HG03520 (cell line): ENCODE results near the gene SCFD2.
"Not testable (repeated sequence)": the region's sequence is repeated elsewhere in the genome, so short reads cannot be mapped to it uniquely, and the experiment has no call there.

Source experiments
- ATAC-seq: cut with Tn5 transposase; IDR thresholded peaks from one replicate; pipeline ENCODE4 v1.9.1; 2021; ENCODE audit warnings: mild to moderate bottlenecking, moderate library complexity; ENCODE audit not compliant: unreplicated experiment

SCFD2 gene

DNA sequence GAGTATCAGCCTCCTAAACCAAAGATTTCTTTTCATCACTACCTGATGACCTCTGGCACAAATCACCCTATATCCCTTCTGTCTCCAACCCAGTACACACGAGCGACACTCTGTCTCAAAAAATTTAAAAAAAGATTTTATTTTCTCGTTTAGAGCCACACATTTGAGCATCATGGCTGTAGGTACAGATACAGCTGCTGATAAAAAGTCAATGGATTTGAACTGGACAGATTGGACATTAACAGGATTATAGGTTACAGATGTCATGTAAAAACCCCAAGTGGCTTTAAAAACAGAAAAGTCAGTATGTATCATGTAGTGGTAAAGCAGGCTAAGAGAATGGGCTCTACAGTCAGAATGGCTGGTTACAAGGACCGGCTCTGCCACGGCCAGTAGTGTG, 171.1 kb downstream of the SCFD2 start:
- ATAC-seq, result no peak

- no peak for ATAC-seq
Measured at GRCh38 chr4:53193111-53193510, 172.8 kb downstream of the SCFD2 start.

DNA sequence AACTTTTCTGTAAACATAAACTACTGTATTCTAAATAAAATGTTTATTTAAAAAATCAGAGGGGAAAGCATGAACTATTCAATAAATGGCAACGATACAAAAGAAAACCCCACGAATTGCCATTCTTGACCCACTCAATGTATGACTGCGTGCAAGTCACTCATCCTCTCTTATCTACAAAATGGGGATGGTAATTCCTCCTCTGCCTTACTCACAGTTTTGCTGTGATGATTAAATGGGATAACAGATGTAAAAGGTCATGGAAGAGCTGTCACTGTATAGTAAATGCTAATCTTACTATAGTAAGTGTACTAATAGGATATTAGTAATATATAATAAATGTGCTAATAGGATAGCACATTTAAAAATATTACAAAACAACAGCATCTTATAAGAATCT, 173.4 kb downstream of the SCFD2 start:
- ATAC-seq, result no peak

- no peak for ATAC-seq
Measured at GRCh38 chr4:53191997-53192396, 173.9 kb downstream of the SCFD2 start.

DNA sequence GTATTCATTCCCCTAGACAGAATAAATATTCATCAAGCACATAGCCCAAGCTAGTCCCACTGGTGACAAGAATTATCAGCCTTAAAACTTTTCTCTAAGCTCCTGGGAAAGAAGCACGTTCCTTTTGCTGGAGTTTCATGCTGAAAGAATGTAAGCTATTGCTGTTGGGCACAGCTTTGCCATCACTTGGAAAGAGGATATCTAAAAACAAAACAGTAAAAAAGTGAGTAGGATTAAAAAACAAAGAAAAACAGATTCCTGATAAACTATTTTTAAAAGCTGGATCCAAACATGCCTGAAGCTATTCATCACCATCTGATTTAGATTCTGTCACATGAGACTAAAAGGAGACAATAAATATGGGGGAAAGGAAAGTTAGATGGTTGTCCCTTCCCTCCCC, 176.8 kb downstream of the SCFD2 start:
- no peak for ATAC-seq

GRCh38 chr4:53186714-53187358, 179.0 kb downstream of the SCFD2 start:
- ATAC-seq, result no peak

GRCh38 chr4:53185869-53186585, 179.8 kb downstream of the SCFD2 start:
- no peak for ATAC-seq

DNA sequence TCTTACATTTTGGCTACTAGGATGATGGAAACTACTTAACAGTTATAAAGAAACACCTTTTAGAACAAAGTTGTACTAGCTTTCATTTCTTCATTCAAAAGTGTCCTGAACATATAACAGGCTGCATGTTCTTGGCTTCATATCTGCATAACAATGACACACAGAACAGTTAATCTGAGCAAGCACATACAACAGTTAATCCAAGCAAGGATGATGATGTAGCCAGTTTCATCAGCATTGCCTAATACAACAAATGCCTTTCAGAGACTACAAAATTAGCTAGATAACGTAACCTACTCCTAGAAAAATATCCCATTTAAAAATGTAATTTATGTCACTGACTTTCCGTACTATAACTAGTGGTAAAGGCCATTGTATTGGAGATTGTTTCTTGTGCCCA, 182.1 kb downstream of the SCFD2 start:
- ATAC-seq, result no peak

- ATAC-seq, result not testable (repeated sequence)
Measured at GRCh38 chr4:53177751-53178150, 188.1 kb downstream of the SCFD2 start.

DNA sequence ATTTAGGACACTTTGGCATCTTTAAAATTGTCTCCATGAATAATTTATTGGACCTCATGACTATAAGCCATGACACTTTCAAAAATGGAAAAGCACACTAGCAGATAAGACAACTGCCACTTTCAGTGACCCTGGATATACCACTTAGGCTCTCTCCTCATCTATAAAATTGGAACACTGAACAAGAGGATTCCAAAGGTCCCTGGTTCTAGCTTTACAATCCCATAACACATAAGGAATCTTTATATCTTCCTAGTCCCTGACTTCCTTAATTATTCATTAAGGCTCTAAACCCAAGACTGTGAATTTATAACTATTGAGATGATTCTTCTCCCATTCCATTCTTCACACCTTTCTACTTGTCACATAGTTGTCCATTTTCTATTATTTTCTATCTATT, 190.2 kb downstream of the SCFD2 start:
- no peak for ATAC-seq

GRCh38 chr4:53174823-53175222, 191.0 kb downstream of the SCFD2 start:
- no peak for ATAC-seq

DNA sequence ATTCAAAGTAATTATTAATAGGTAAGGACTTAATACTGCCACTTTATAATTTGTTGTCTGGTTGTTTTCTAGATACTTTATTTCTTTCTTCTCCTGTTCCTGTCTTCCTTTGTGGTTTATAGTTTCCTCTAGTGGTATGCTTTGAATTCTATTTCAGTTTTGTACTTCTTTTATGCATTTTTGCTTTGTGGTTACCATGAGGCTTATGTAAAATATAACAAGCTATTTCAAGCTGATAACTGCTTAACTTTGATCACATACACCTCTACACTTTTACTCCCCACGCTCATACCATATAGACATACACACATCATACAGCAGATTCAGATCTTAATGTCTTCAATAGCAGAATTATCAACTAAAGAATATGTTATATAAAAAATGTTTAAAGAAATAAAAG, 192.3 kb downstream of the SCFD2 start:
- ATAC-seq, result no peak

DNA sequence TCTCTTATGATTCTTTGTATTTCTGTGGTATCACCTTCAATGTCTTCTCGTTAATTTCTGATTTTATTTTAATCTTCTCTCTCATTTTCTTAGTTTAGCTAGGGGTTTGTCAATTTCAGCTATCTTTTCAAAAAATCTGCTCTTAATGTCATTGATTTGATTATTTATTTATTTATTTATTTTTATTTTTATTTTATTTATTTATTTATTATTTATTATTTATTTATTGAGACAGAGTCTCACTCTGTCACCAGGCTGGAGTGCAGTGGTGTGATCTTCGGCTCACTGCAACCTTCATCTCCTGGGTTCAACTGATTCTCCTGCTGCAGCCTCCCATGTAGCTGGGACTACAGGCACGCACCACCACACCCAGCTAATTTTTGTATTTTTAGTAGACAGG, 194.1 kb downstream of the SCFD2 start:
- ATAC-seq, result no peak

- ATAC-seq, result no peak
Measured at GRCh38 chr4:53169695-53170617, 195.9 kb downstream of the SCFD2 start.

GRCh38 chr4:53168228-53168627, 197.6 kb downstream of the SCFD2 start:
- no peak for ATAC-seq

- no peak for ATAC-seq
Measured at GRCh38 chr4:53162969-53163368, 202.9 kb downstream of the SCFD2 start.

GRCh38 chr4:53161787-53162433, 204.0 kb downstream of the SCFD2 start:
- ATAC-seq, result no peak

- ATAC-seq, result no peak
Measured at GRCh38 chr4:53161051-53161786, 204.6 kb downstream of the SCFD2 start.

GRCh38 chr4:53156896-53157295, 209.0 kb downstream of the SCFD2 start:
- ATAC-seq, result no peak

- ATAC-seq, result no peak
Measured at GRCh38 chr4:53152467-53152866, 213.4 kb downstream of the SCFD2 start.

DNA sequence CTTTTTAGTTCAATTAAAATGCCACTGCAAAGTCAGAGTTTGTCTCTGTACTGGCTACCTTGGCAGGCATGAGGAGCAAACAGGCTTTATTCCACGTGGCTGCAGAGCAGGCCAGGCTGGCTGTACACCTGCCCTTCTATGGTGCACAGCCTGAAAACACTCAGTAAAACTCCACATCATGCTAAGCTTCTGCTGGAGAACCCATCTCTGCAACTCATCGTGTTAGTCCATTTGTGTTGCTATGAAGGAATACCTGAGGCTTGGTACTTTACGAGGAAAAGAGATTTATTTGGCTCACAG, 214.4 kb downstream of the SCFD2 start:
- no peak for ATAC-seq
